Muscle of leg (tissue), 11 donors: ENCODE data around the gene ATP2A1. TPM values are rescaled to one million over a fixed set of nuclear protein-coding genes. Genes with fewer than 3 reads are reported as not detected.
"Not testable (repeated sequence)": the region's sequence is repeated elsewhere in the genome, so short reads cannot be mapped to it uniquely, and the experiment has no call there.

Experiments used
- DNase-seq: peaks from one replicate; pipeline ENCODE4 v3.0.0; 2013
- H3K27ac ChIP-seq: one replicate; pipeline ENCODE4 v1.5.1; 2013; ENCODE audit warnings: mild to moderate bottlenecking, low read length, control low read depth
- H3K27me3 ChIP-seq: one replicate; pipeline ENCODE4 v1.6.1; 2013; ENCODE audit warnings: low read length; ENCODE audit not compliant: control insufficient read depth, insufficient read depth
- H3K36me3 ChIP-seq: one replicate; pipeline ENCODE4 v1.6.1; 2013; ENCODE audit warnings: low read length; ENCODE audit not compliant: control insufficient read depth, insufficient read depth
- H3K4me1 ChIP-seq: one replicate; pipeline ENCODE4 v1.6.1; 2013; ENCODE audit warnings: low read length; ENCODE audit not compliant: control insufficient read depth, insufficient read depth
- H3K4me3 ChIP-seq: one replicate; pipeline ENCODE4 v1.5.1; 2013; ENCODE audit warnings: low read length, control low read depth
- H3K9me3 ChIP-seq: replicated peaks from 2 replicates; pipeline ENCODE4 v1.6.1; 2013; ENCODE audit warnings: low read depth, low read length; ENCODE audit not compliant: control insufficient read depth
- WGBS: methylation state at CpG from one replicate; pipeline ENCODE4 v1.1.5; 2013; ENCODE audit warnings: missing lambda C conversion rate; ENCODE audit not compliant: insufficient coverage; 5-methylcytosine and 5-hydroxymethylcytosine counted together
- polyA plus RNA-seq, 8 donors: library from polyadenylated mRNA; unstranded; fragments of 120-200 nt; gene quantifications; one replicate each; pipeline versions ENCODE4 v1.2.1 to v1.2.3, GENCODE V29; 2013; ENCODE audit warnings: inconsistent platforms in 1 of 8, low replicate concordance in 1 of 8; ENCODE audit not compliant: insufficient read length in 8 of 8, insufficient read depth in 1 of 8
- total RNA-seq: library from RNA; stranded (reverse); fragments of 120-200 nt; gene quantifications from one replicate; pipeline ENCODE4 v1.2.4, GENCODE V29; 2013

Gene ATP2A1
- total and polyA plus RNA-seq, 9 donors = 168 to 587 (median 463) TPM

DNA sequence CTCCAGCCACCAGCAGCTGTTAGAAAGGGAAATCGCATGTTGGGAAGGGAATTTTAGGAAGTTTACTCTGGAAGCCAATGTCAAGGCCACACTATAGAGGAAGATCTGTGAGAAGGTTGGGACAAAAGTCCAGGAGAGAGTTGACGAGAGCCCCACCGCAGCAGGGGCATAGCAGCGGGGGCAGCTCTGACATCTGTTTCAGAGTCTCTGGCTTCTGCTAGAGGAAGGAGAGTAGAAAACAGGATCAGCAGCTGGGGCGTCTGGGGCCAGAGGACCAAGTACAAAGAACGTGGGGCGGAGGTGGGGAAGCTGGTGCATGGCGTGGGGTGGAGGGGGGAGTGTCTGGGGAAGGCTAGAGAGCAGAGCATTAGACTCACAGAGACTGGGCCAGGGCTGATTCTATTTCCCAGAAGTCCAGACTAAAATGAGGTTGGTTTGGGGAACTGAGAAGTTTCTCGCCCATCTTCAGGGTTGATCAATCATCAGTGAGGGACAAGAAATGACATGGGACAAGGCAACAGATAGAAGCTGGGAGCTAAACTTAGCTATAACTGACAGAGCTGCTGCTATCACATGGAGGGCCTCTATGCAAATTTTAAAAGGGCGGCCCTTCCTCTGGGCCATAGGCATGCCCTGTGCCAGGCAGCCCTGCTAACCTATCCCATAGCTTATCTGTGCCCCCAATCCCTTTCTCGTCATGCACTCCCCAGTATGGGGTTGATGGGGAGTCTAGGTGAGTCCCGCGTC lies 45.5 kb downstream of the ATP2A1 start:
- H3K4me1 ChIP-seq = peaks cover 17% of the 10 kb centered on the region
- H3K4me3 ChIP-seq = peak overlapping the region; percentile 97
- H3K27ac ChIP-seq = peak overlapping the region; percentile 99
- H3K36me3 ChIP-seq = peaks cover 18% of the 10 kb centered on the region
- no peaks in the 10 kb centered on the region for H3K9me3 ChIP-seq
- WGBS = 58% methylated on average over 11 of the region's 13 CpGs
- no peak for DNase-seq
- no peaks in the 10 kb centered on the region for H3K27me3 ChIP-seq

DNA sequence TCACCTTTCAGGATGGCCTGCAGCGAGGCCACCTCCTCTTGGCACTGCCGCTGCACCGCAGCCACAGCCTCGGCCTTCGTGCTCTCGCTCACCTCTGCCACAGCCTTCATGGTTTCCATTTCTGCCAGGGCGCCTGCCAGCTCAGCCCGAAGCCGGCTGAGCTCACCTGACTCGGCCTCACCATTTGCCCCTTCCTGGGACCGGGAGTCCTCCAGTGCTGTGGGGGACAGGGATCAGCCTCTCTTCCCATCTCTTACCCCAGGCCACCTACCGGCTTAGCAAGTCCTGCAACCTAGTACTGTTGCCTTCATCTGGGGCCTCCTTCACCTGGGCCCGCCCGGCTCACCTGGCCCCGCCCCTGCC lies 46.1 kb downstream of the ATP2A1 start:
- Histone ChIP-seq H3K9me3 (no peaks in the 10 kb centered on the region), H3K27ac (peak overlapping the region; percentile 99), H3K36me3 (peaks cover 13% of the 10 kb centered on the region), H3K4me1 (peaks cover 17% of the 10 kb centered on the region), H3K27me3 (no peaks in the 10 kb centered on the region), H3K4me3 (peak overlapping the region; percentile 97)
- DNase-seq = no peak
- 23% methylated on average over 12 of the region's 15 CpGs for WGBS

DNA sequence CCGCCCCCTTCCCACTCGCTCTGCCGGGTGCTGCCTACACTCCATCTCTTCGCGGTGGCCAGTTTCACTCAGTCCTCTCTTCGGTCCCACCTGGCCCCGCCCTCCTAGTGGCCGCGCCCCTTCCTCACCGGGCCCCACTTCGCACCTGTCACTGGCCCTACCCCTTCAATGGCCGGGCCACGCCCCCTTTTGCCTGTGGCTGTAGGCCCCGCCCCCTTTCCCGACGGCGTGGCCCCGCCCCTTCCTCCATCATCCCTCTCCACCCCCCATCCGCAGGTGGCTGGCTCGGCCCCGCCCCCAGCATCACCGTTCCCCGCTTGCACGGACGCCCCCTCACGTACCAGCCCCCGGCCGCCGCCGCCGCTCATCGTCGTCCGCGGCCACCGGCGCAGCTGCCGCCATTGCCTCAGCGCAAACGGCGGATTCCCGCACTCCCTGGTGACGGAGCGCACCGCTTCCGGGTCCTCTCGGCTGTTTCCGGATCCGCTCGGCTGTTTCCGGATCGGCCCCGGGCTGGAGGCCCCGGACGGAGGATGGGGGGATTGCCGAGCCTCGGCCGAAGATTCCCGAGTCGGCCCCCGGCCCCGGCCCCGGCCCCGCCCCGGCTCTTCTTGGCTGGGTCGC lies 46.6 kb downstream of the ATP2A1 start, which contains the start of gene RABEP2:
RABEP2 (minus strand) TSS at position 477 of the 624 bp plus-strand sequence; CDS start at position 402, 75 bp downstream.
- H3K27ac ChIP-seq = peak within 1 kb of the TSS; percentile 99
- peaks cover 17% of the 10 kb centered on the region for H3K4me1 ChIP-seq
- H3K36me3 ChIP-seq = peaks cover 10% of the 10 kb centered on the region
- under 1% methylated on average over 59 of the region's 66 CpGs for WGBS
- no peaks in the 10 kb centered on the region for H3K27me3 ChIP-seq
- DNase-seq = peak; percentile 97
- no peaks in the 10 kb centered on the region for H3K9me3 ChIP-seq
- peak within 1 kb of the TSS; percentile 97 for H3K4me3 ChIP-seq

DNA sequence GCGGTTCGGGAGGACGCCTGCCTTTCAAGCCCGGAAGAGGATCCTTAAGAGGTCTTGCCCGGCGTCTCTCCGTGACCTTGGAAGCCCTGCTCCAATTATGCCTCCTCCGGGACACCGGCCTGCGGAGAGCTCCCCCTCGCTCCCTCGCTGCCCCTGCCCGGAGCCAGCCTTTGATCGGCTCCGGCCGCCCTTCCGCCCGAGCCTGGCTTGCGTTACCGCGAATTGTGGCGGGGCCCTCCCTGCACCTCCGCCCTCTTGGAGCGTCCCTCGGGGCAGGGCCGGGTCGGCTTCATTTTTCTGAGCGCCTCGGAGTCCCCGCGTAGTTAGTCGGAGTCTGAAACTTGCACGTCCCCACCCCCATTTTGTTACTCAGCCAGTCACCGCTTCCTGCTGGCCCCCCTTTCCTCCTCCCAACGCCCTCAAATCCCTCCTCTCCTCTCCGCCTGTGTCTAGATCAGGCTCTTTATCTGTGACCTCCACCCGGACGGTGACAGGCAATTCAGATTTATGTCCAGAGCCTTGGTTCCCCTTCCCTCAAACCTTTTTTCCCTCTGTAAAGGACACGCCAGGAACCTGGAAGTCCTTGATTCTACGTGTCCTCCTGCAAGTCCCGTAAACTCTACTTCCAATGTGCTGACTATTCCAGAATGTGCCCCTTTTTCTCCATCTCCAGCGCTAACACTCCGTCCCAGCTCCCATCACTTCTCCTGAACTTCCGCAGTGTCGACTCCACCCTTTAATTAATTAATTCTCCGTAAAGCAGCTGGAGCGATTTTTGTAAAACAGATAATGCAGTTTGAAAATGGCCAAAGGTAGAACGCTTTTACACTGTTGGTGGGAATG lies 47.3 kb downstream of the ATP2A1 start:
- H3K27me3 ChIP-seq = no peaks in the 10 kb centered on the region
- under 1% methylated on average over 43 of the region's 48 CpGs for WGBS
- DNase-seq = peak; percentile 96
- H3K36me3 ChIP-seq = peaks cover 10% of the 10 kb centered on the region
- H3K9me3 ChIP-seq = no peaks in the 10 kb centered on the region
- peak overlapping the region; percentile 99 for H3K27ac ChIP-seq
- H3K4me3 ChIP-seq = peak overlapping the region; percentile 97
- H3K4me1 ChIP-seq = peaks cover 19% of the 10 kb centered on the region

DNA sequence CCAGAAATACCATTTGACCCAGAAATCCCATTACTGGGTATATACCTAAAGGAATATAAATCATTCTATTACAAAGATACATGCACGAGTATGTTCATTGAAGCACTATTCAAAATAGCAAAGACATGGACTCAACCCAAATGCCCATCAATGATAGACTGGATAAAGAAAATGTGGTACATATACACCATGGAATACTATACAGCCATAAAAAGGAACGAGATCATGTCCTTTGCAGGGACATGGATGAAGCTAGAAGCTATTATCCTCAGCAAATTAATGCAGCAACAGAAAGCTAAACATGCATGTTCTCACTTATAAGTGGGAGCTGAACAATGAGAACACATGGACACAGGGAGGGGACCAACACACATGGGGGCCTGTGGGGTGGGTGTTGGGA lies 48.0 kb downstream of the ATP2A1 start:
- WGBS = no CpG with 5 or more reads among the region's 2 CpGs
- not testable (repeated sequence) for H3K36me3 ChIP-seq, H3K9me3 ChIP-seq, DNase-seq, H3K27ac ChIP-seq, H3K27me3 ChIP-seq, H3K4me3 ChIP-seq
- H3K4me1 ChIP-seq = peaks cover 20% of the 10 kb centered on the region

DNA sequence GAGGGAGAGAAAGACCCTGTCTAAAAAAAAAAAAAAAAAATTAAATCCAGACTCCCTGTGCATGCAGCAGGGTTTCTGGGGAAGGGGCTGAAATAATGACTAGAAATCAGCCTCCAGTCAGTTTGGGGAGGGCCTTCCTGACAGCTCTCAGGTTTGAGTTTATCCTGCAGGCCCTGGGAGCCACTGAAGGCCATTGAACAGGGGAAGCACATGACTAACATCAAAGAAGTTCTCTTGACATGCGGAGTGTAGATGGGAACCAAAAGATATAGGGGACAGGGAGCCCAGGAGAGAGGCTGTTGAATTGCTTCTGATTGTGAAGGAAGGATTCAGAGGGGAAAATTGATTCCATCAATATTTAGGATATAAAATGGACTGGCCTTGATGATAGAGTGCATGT lies 49.5 kb downstream of the ATP2A1 start:
- H3K36me3 ChIP-seq = peaks cover 2% of the 10 kb centered on the region
- peaks cover 20% of the 10 kb centered on the region for H3K4me1 ChIP-seq
- DNase-seq = no peak
- H3K4me3 ChIP-seq = no peak overlapping the region
- H3K27ac ChIP-seq = no peak overlapping the region
- no peaks in the 10 kb centered on the region for H3K27me3 ChIP-seq
- WGBS = 40% methylated on average over 1 of the region's 1 CpG
- no peaks in the 10 kb centered on the region for H3K9me3 ChIP-seq

DNA sequence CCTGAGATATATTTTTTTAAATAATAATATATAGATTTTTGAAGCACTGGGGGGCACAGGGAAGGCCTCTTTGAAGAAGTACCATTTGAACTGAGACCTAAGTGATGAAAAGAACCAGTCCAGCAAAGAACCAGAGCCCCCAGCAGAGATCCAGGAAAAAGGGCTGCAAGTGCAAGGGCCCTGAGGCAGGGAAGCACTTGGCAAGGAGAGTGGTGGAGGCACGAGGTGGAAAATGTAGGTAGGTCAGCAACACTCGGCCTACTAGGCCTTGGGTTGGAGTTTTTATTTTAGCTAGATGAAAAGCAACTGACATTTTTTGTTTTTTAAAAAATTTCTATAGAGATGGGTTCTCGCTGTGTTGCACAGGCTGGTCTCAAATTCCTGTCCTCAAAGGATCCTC lies 51.9 kb downstream of the ATP2A1 start:
- no peak overlapping the region for H3K4me3 ChIP-seq

DNA sequence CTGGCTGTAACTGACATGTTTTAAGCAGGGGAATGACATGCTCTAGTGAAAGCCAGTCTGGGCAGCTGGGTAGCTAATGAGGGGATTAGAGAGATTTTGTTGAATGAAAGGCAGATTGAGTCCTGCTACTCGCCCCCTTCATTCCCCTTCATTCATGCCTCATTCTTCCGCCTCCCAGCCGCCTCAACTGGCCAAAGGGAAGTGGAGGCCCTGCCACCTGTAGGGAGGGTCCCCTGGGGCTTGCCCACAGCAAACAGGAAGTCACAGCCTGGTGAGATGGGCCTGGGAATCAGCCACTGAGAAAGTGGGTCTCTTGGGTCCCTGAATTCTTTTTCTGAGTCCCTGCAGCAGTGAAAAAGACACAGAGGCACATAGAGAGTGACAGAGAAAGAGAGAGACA lies 52.4 kb downstream of the ATP2A1 start:
- peaks cover 6% of the 10 kb centered on the region for H3K4me1 ChIP-seq
- H3K36me3 ChIP-seq = no peaks in the 10 kb centered on the region
- WGBS = no CpG with 5 or more reads among the region's 3 CpGs
- H3K9me3 ChIP-seq = no peaks in the 10 kb centered on the region
- DNase-seq = no peak
- no peak overlapping the region for H3K4me3 ChIP-seq
- H3K27me3 ChIP-seq = no peaks in the 10 kb centered on the region
- H3K27ac ChIP-seq = no peak overlapping the region

More for the DNA sequence above, 51.9 kb downstream of the ATP2A1 start:
- Histone ChIP-seq H3K27ac (no peak overlapping the region), H3K27me3 (no peaks in the 10 kb centered on the region), H3K4me1 (peaks cover 6% of the 10 kb centered on the region), H3K9me3 (no peaks in the 10 kb centered on the region), H3K36me3 (no peaks in the 10 kb centered on the region)
- 78% methylated on average over 3 of the region's 3 CpGs for WGBS
- no peak for DNase-seq

DNA sequence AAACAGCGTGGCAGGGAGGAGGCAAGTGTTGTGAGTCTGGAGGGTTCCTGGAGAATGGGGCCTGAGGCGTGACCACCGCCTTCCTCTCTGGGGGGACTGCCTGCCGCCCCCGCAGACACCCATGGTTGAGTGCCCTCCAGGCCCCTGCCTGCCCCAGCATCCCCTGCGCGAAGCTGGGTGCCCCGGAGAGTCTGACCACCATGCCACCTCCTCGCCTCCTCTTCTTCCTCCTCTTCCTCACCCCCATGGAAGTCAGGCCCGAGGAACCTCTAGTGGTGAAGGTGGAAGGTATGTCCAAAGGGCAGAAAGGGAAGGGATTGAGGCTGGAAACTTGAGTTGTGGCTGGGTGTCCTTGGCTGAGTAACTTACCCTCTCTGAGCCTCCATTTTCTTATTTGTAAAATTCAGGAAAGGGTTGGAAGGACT lies 53.5 kb downstream of the ATP2A1 start, which contains the start of gene CD19:
CD19 (plus strand) TSS at position 171 of the 425 bp plus-strand sequence; CDS start at position 201, 30 bp downstream.
- H3K36me3 ChIP-seq = no peaks in the 10 kb centered on the region
- peaks cover 2% of the 10 kb centered on the region for H3K27me3 ChIP-seq
- no peak for DNase-seq

More for the DNA sequence above, 53.5 kb downstream of the ATP2A1 start, which contains the start of gene CD19:
- H3K9me3 ChIP-seq = no peaks in the 10 kb centered on the region
- WGBS = 90% methylated on average over 2 of the region's 10 CpGs
- H3K4me3 ChIP-seq = no peak within 1 kb of the TSS
- no peak within 1 kb of the TSS for H3K27ac ChIP-seq
- H3K4me1 ChIP-seq = peaks cover 12% of the 10 kb centered on the region
